ENCODE data around the gene GRIN2A. TPM values are rescaled to one million over a fixed set of nuclear protein-coding genes. Genes with fewer than 3 reads are reported as not detected.

Gene GRIN2A
- total and polyA plus RNA-seq, 2 of the 8 experiments (the other 6 are each of a cell fraction or from before 2014, with no cell fraction given): 0.18 to 1.8 TPM

DNA sequence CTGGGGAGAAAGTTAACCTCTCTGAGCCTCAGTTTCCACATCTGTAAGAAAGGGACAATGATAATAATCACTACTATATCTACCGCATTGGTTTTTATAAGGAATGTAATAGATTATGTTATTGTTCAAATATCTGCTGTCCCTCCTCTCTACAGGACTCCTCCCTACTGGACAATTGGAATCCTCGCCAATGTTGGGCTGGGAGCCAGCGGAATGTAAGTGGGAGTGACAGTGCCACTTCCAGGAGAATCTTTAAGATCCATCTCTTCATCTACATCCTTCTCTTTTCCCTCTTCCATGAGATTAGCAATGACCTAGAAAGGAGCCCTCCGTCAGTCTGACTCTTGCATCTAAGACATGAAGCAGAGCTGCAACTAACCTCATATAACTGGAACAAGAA, 95.1 kb downstream of the GRIN2A start:
- Histone ChIP-seq H2AFZ (ENCODE audit: low read length) (no peak overlapping the region), H2AK5ac (ENCODE audit: low read depth, low read length) (no peak overlapping the region), H2BK5ac (ENCODE audit: low read depth, low read length) (no peak overlapping the region), H3K4ac (replicated peaks; ENCODE audit: insufficient read length, low read depth, low read length) (no peak overlapping the region), H3K79me2 (ENCODE audit: control insufficient read depth in 1 of 2, insufficient read depth in 2 of 2, low read length in 2 of 2) (no peaks in the 10 kb centered on the region), H2BK15ac (ENCODE audit: low read length) (no peak overlapping the region), H2BK20ac (ENCODE audit: low read length) (no peak overlapping the region), H3K4me3 (ENCODE audit: extremely low read depth in 1 of 4, insufficient read depth in 2 of 4, low read depth in 3 of 4, low read length in 4 of 4) (no peak overlapping the region), H3K18ac (ENCODE audit: extremely low read depth, low read length) (no peak overlapping the region), H3K4me2 (ENCODE audit: insufficient read depth in 1 of 2, low read depth in 2 of 2, low read length in 2 of 2) (no peak overlapping the region), H2BK12ac (ENCODE audit: low read depth, low read length) (no peak overlapping the region), H3K4me1 (replicated peaks in 1 of 4; ENCODE audit: control insufficient read depth in 3 of 4, insufficient read depth in 4 of 4, low read length in 3 of 4) (no peaks in the 10 kb centered on the region), H3K9ac (replicated peaks in 1 of 4; ENCODE audit: extremely low read depth in 1 of 4, low read depth in 3 of 4, low read length in 3 of 4) (no peak overlapping the region), H3K56ac (replicated peaks; ENCODE audit: insufficient read length, low read depth, low read length) (no peak overlapping the region), H3K79me1 (ENCODE audit: low read depth, low read length) (no peaks in the 10 kb centered on the region), H4K20me1 (replicated peaks in 1 of 2; ENCODE audit: control insufficient read depth in 1 of 2, insufficient read depth in 2 of 2, low read length in 2 of 2) (no peaks in the 10 kb centered on the region), H3K36me3 (ENCODE audit: control insufficient read depth in 2 of 4, insufficient read depth in 4 of 4, low read length in 3 of 4) (no peaks in the 10 kb centered on the region), H3K27me3 (replicated peaks in 1 of 4; ENCODE audit: control insufficient read depth in 3 of 4, extremely low read depth in 1 of 4, insufficient read depth in 3 of 4, low read length in 3 of 4) (no peaks in the 10 kb centered on the region), H2BK120ac (replicated peaks; ENCODE audit: low read depth, low read length) (no peak overlapping the region), H3K27ac (ENCODE audit: low read depth, low read length) (no peak overlapping the region), H3K23me2 (ENCODE audit: low read depth, low read length) (no peaks in the 10 kb centered on the region), H4K5ac (ENCODE audit: insufficient read length, low read depth, low read length) (no peak overlapping the region), H3K9me3 (ENCODE audit: insufficient read depth in 2 of 2, low read depth in 1 of 2, low read length in 1 of 2) (no peaks in the 10 kb centered on the region), H4K8ac (ENCODE audit: extremely low read depth, insufficient read depth, low read length) (no peak overlapping the region), H3K14ac (ENCODE audit: insufficient read length) (no peak overlapping the region), H3K23ac (ENCODE audit: insufficient read length) (no peak overlapping the region), H4K91ac (replicated peaks; ENCODE audit: insufficient read length, low read length) (no peak overlapping the region)
- FAIRE-seq: no peak
- POLR2A ChIA-PET (ENCODE audit: partially characterized antibody): no interaction called here
- WGBS, 2 experiments (ENCODE audit: extremely low coverage in 1 of 2, insufficient coverage in 1 of 2, insufficient read length in 1 of 2, insufficient replicate concordance in 2 of 2, low coverage in 1 of 2, low lambda C conversion rate in 2 of 2, missing lambda C conversion rate in 1 of 2): 89% methylated on average over 4 of the region's 4 CpGs; no CpG with 5 or more reads in 1 of the 2 experiments
- no peak for DNase-seq (ENCODE audit: low read depth in 1 of 2, low spot score in 2 of 2)
- CTCF ChIA-PET (ENCODE audit: partially characterized antibody): interaction anchor here (0.9 to 2.0 kb wide), 3 partner anchors 8 to 439 kb away, joined by 3 to 5 read pairs (median 5); no protein-coding TSS in a partner anchor
- TF ChIP-seq MAFK (IDR thresholded peaks at IDR 0.05; ENCODE audit: low read depth, low read length) (no peak), NRF1 (IDR thresholded peaks at IDR 0.05; ENCODE audit: low read depth, low read length) (no peak), SP2 (IDR thresholded peaks at IDR 0.05; ENCODE audit: low read length) (no peak), KDM5A (IDR thresholded peaks at IDR 0.05; ENCODE audit: low read length) (no peak), TCF12 (IDR thresholded peaks at IDR 0.05; ENCODE audit: low read depth, low read length) (no peak), POLR2AphosphoS5 (IDR thresholded peaks at IDR 0.05; ENCODE audit: low read depth, low read length) (no peak), TEAD4 (IDR thresholded peaks at IDR 0.05; ENCODE audit: low read depth, low read length) (no peak), CHD2 (IDR thresholded peaks at IDR 0.05; ENCODE audit: low read length) (no peak)
